ENCODE results near the gene STARD13. TPM values are rescaled to one million over a fixed set of nuclear protein-coding genes. Genes with fewer than 3 reads are reported as not detected.

STARD13 gene
- total RNA-seq, 1 experiment from 2014 or later: 2.1 TPM

DNA sequence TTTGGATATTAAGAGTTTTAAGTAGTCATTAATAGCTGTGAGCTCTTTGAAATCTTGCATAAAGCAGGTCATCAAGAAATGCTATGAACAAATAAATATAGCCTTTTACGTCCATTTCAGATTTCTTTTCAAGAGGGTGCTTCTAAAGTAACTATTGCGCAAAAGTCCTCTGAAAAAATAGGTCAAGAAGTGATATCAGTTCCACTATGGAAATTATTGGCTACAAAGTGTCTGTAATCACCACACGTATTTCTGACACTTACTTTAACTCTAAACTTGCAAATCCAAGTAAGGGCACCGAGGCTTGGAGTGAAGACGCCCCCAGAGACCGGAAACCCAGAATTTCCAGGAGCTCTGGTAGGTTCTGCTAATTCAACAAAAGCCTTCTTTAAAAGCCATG lies 44.9 kb upstream of the STARD13 start:
- Histone ChIP-seq H2BK5ac (ENCODE audit: insufficient read length, low read length) (no peak overlapping the region), H3K23me2 (ENCODE audit: insufficient read length, low read depth, low read length, poor library complexity, severe bottlenecking) (no peaks in the 10 kb centered on the region), H3K14ac (ENCODE audit: insufficient read depth, low read length) (no peak overlapping the region), H2BK15ac (ENCODE audit: low read depth, low read length) (no peak overlapping the region), H3T11ph (ENCODE audit: low read length) (no peak overlapping the region), H4K8ac (replicated peaks; ENCODE audit: insufficient read length, low read depth, low read length) (no peak overlapping the region), H3K27ac (ENCODE audit: insufficient read length, low read depth, low read length) (no peak overlapping the region), H3K4ac (ENCODE audit: low read depth, low read length) (no peak overlapping the region), H3K79me2 (ENCODE audit: insufficient read depth, low read length) (no peaks in the 10 kb centered on the region), H4K5ac (ENCODE audit: insufficient read length, low read depth, low read length) (no peak overlapping the region), H3K18ac (ENCODE audit: insufficient read length, low read depth, low read length) (no peak overlapping the region), H3K79me1 (ENCODE audit: insufficient read depth, low read depth, low read length, poor library complexity, severe bottlenecking) (no peaks in the 10 kb centered on the region), H2AFZ (ENCODE audit: low read length) (no peak overlapping the region), H3K4me1 (ENCODE audit: insufficient read depth, low read length) (peaks cover 7% of the 10 kb centered on the region; the same call in 1 of the 2 replicates), H3K4me2 (ENCODE audit: insufficient read depth, insufficient read length, low read length) (no peak overlapping the region), H2BK20ac (ENCODE audit: low read depth, low read length, poor library complexity, severe bottlenecking) (no peak overlapping the region), H3K9ac (ENCODE audit: extremely low read depth, insufficient read length, low read length) (no peak overlapping the region), H3K23ac (ENCODE audit: insufficient read length, low read depth, low read length) (no peak overlapping the region), H2AK5ac (ENCODE audit: insufficient read length, low read length) (no peak overlapping the region), H3K56ac (ENCODE audit: insufficient read length, low read depth, low read length) (no peak overlapping the region), H4K91ac (ENCODE audit: insufficient read length, low read depth, low read length) (no peak overlapping the region), H4K20me1 (ENCODE audit: control insufficient read depth, insufficient read depth, insufficient read length) (no peaks in the 10 kb centered on the region), H3K27me3 (ENCODE audit: insufficient read depth, low read length) (no peaks in the 10 kb centered on the region), H2BK120ac (ENCODE audit: low read depth, low read length, poor library complexity, severe bottlenecking) (no peak overlapping the region), H3K9me3 (ENCODE audit: control insufficient read depth, low read depth, low read length) (no peaks in the 10 kb centered on the region), H2BK12ac (ENCODE audit: insufficient read length, low read depth, low read length) (no peak overlapping the region)
- no peak for DNase-seq
- Mint-ChIP-seq H3K27me3 (ENCODE audit: low read depth) (peaks cover 2% of the 10 kb centered on the region; the same call in 1 of the 2 replicates), H3K4me3 (no peak overlapping the region), H3K4me1 (peaks cover 12 to 21% of the 10 kb centered on the region in 2 experiments), H3K36me3 (ENCODE audit: insufficient read depth in 1 of 3, low read depth in 3 of 3) (no peaks in the 10 kb centered on the region), H3K27ac (no peak overlapping the region), H3K9me3 (no peaks in the 10 kb centered on the region)
- no CpG with 5 or more reads among the region's 6 CpGs for WGBS (ENCODE audit: extremely low coverage, insufficient read length, low lambda C conversion rate)
- TF ChIP-seq, protein P1, sequence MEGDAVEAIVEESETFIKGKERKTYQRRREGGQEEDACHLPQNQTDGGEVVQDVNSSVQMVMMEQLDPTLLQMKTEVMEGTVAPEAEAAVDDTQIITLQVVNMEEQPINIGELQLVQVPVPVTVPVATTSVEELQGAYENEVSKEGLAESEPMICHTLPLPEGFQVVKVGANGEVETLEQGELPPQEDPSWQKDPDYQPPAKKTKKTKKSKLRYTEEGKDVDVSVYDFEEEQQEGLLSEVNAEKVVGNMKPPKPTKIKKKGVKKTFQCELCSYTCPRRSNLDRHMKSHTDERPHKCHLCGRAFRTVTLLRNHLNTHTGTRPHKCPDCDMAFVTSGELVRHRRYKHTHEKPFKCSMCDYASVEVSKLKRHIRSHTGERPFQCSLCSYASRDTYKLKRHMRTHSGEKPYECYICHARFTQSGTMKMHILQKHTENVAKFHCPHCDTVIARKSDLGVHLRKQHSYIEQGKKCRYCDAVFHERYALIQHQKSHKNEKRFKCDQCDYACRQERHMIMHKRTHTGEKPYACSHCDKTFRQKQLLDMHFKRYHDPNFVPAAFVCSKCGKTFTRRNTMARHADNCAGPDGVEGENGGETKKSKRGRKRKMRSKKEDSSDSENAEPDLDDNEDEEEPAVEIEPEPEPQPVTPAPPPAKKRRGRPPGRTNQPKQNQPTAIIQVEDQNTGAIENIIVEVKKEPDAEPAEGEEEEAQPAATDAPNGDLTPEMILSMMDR (conservative IDR thresholded peaks at IDR 0.05): no peak

Data from H9 (cell line).